Natural killer cell (primary cell): ENCODE data around the gene DNAH6. TPM values are rescaled to one million over a fixed set of nuclear protein-coding genes. Genes with fewer than 3 reads are reported as not detected.

Experiments
- ATAC-seq, 3 donors: fragments of 150-1000 bp in 2 of 3; fragments of 200-7000 bp in 1 of 3; cut with Tn5 transposase; 1 replicate in 1 of 3; 2 replicates in 2 of 3; pipeline ENCODE4 v1.10.0; 2021; ENCODE audit warnings: mild to moderate bottlenecking in 2 of 3, moderate library complexity in 2 of 3
- DNase-seq, 2 donors: peaks; one replicate each; pipeline versions ENCODE4 v3.0.0 to v3.0.0-alpha.2; 2013 to 2021; ENCODE audit warnings: mixed read lengths in 1 of 2
- H3K27ac ChIP-seq: one replicate; pipeline ENCODE4 v1.5.1; 2013; ENCODE audit warnings: mild to moderate bottlenecking, low read length
- H3K27me3 ChIP-seq: one replicate; pipeline ENCODE4 v1.6.1; 2013; ENCODE audit warnings: low read length; ENCODE audit not compliant: control insufficient read depth, insufficient read depth
- H3K36me3 ChIP-seq: one replicate; pipeline ENCODE4 v1.6.1; 2013; ENCODE audit warnings: low read length; ENCODE audit not compliant: control insufficient read depth, insufficient read depth
- H3K4me1 ChIP-seq: one replicate; pipeline ENCODE4 v1.6.1; 2013; ENCODE audit warnings: low read length; ENCODE audit not compliant: control insufficient read depth, insufficient read depth
- H3K4me3 ChIP-seq: one replicate; pipeline ENCODE4 v1.5.1; 2013; ENCODE audit warnings: low read length
- H3K9me3 ChIP-seq: one replicate; pipeline ENCODE4 v1.6.1; 2013; ENCODE audit warnings: low read length; ENCODE audit not compliant: control insufficient read depth, insufficient read depth
- H3K27ac Mint-ChIP-seq, 2 donors: one replicate each; pipeline ENCODE4 v1.8.0; 2022; ENCODE audit warnings: mild to moderate bottlenecking in 2 of 2, mixed read lengths in 2 of 2, moderate library complexity in 1 of 2
- H3K27me3 Mint-ChIP-seq, 2 donors: one replicate each; pipeline ENCODE4 v1.8.0; 2022; ENCODE audit warnings: low read depth in 2 of 2, mixed read lengths in 2 of 2
- H3K36me3 Mint-ChIP-seq: one replicate; pipeline ENCODE4 v1.8.0; 2022; ENCODE audit warnings: mixed read lengths
- H3K4me1 Mint-ChIP-seq, 2 donors: one replicate each; pipeline ENCODE4 v1.8.0; 2022; ENCODE audit warnings: mixed read lengths in 2 of 2
- H3K4me3 Mint-ChIP-seq: one replicate; pipeline ENCODE4 v1.8.0; 2022; ENCODE audit warnings: mild to moderate bottlenecking, moderate library complexity, mixed read lengths
- H3K9me3 Mint-ChIP-seq, 2 donors: one replicate each; pipeline ENCODE4 v1.8.0; 2022; ENCODE audit warnings: mixed read lengths in 2 of 2
- WGBS: methylation state at CpG from one replicate; pipeline ENCODE4 v1.1.7; 2013; ENCODE audit warnings: missing lambda C conversion rate; ENCODE audit not compliant: insufficient coverage; 5-methylcytosine and 5-hydroxymethylcytosine counted together
- intact Hi-C: fragments of 100-400 bp; cut with micrococcal nuclease; formaldehyde crosslinking; loops from one replicate; pipeline ENCODE4 v1.14.2; 2022
- total RNA-seq, 4 donors: library from RNA; stranded (reverse); fragments of 120-200 nt in 1 of 4; gene quantifications; one replicate each; pipeline versions ENCODE4 v1.2.3 to v1.2.4, GENCODE V29; 2013 to 2022
- TF ChIP-seq, protein P1 (sequence below): fragments of 200-600 bp; IDR thresholded peaks from one replicate; pipeline ENCODE4 v1.8.0; 2022; ENCODE audit warnings: antibody characterized with exemption

The DNAH6 gene
- total RNA-seq, 3 donors from 2014 or later (not counting 1 experiment from before 2014, with no cell fraction given): 0.05 to 0.60 (median 0.32) TPM

DNA sequence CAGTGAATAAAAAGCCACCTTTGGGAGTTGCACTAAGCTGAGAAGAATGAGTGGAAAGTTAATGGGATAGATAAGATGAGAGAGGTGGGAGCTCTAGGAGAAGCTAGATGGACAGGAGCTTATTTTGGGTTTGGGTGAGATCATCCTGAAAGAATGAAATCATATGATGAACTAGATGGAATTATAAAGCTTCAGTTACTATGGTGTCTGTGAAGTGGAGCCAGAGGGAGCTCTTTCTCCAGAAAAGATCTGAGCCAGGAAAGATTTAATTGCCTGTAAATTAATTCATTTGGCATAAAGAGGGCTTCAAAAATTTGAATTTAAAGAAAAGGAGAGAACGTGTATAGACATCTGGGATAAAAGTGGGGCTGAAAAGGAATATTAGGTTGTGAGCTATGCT is 10.3 kb downstream of the DNAH6 start:
- Histone ChIP-seq H3K9me3 (no peaks in the 10 kb centered on the region), H3K4me1 (no peaks in the 10 kb centered on the region), H3K36me3 (no peaks in the 10 kb centered on the region), H3K27me3 (no peaks in the 10 kb centered on the region), H3K4me3 (no peak overlapping the region), H3K27ac (no peak overlapping the region)
- ATAC-seq: no peak
- intact Hi-C loops: no loop called here
- 68% methylated on average over 1 of the region's 1 CpG for WGBS
- Mint-ChIP-seq H3K4me3 (no peak overlapping the region), H3K27ac (no peak overlapping the region), H3K4me1 (no peaks in the 10 kb centered on the region), H3K9me3 (peaks cover 0 to under 1% of the 10 kb centered on the region in 2 donors), H3K27me3 (peaks cover 45 to 70% of the 10 kb centered on the region in 2 donors), H3K36me3 (peaks cover 18% of the 10 kb centered on the region)
- DNase-seq: peak in 1 of 2 donors; percentile 35
- TF ChIP-seq, protein P1, sequence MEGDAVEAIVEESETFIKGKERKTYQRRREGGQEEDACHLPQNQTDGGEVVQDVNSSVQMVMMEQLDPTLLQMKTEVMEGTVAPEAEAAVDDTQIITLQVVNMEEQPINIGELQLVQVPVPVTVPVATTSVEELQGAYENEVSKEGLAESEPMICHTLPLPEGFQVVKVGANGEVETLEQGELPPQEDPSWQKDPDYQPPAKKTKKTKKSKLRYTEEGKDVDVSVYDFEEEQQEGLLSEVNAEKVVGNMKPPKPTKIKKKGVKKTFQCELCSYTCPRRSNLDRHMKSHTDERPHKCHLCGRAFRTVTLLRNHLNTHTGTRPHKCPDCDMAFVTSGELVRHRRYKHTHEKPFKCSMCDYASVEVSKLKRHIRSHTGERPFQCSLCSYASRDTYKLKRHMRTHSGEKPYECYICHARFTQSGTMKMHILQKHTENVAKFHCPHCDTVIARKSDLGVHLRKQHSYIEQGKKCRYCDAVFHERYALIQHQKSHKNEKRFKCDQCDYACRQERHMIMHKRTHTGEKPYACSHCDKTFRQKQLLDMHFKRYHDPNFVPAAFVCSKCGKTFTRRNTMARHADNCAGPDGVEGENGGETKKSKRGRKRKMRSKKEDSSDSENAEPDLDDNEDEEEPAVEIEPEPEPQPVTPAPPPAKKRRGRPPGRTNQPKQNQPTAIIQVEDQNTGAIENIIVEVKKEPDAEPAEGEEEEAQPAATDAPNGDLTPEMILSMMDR: no peak

DNA sequence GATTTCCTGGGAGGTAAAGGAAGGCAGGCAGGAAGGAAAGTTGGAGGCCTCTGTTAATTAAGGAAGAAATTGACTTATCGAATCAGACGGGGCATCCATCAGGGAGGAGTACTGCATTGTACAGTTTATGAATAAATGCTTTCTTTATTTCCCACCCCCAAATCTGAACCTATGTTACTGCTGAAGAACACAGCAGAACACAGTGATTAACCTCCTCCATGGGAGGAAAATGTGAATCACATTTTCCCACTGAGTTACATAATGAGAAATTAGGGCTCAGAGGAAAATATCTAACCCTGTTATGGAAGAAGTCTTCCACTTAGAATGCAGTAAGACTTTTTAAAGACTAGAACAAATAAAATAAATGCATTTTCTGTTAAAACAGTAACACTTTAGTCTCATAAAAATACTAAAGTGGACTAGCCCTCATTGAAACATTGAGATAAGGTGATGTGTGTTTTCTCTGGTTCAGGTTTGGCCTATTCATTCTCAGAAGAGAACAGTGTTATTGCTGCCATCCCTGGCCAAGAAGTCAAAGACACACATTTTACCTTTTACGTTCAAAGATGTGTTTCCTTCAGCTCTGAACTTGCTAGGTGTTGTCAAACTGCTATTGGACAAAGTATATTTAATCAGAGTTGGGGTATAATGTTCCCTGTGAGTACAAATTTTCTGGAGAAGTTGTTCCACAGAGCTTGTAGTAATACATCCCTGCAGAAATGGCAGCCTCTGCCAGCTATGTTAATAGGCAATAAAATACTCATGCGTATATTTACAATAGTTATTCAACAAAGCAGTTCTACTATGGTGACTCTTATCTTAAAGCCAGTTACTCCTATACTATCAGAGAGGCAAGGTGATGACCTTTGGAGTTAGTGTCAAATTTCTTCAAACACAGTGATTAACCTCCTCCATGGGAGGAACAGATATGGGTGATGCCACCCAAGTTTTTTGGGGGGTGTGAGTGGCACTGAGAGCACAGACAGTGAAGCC is 11.1 kb downstream of the DNAH6 start:
- Histone ChIP-seq H3K36me3 (no peaks in the 10 kb centered on the region), H3K9me3 (no peaks in the 10 kb centered on the region), H3K4me1 (no peaks in the 10 kb centered on the region), H3K27ac (no peak overlapping the region), H3K4me3 (no peak overlapping the region), H3K27me3 (no peaks in the 10 kb centered on the region)
- Mint-ChIP-seq H3K27me3 (peaks cover 39 to 62% of the 10 kb centered on the region in 2 donors), H3K4me3 (no peak overlapping the region), H3K9me3 (no peaks in the 10 kb centered on the region), H3K4me1 (no peaks in the 10 kb centered on the region), H3K36me3 (peaks cover 18% of the 10 kb centered on the region), H3K27ac (no peak overlapping the region)
- TF ChIP-seq, protein P1: no peak
- WGBS: 93% methylated on average over 3 of the region's 4 CpGs
- ATAC-seq: no peak
- no peak for DNase-seq
- intact Hi-C loops: no loop called here

DNA sequence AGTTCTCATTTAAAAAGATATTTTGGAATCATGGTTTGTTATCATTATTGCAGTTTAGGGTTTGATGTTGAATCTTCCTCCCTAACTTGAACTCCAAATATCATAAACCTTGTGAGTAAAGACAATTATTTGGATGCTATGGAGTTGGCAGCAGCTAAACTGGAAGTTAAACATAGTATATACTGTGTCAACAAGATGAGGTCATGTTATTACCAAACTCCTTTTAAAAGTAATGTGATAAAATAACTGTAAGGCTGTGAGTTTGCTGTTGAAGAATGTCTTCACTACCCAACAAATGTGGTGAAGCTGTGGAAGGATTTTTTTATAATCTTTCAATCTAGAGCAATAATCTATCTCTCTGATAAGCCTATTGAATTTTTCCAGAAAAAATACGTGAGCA is 16.0 kb downstream of the DNAH6 start:
- no peaks in the 10 kb centered on the region for H3K4me1 Mint-ChIP-seq
- H3K36me3 Mint-ChIP-seq: no peaks in the 10 kb centered on the region
- H3K27me3 Mint-ChIP-seq: peaks cover 28 to 48% of the 10 kb centered on the region in 2 donors
- no CpG with 5 or more reads among the region's 1 CpG for WGBS
- H3K36me3 ChIP-seq: no peaks in the 10 kb centered on the region
- no peaks in the 10 kb centered on the region for H3K9me3 ChIP-seq
- no peak overlapping the region for H3K4me3 Mint-ChIP-seq
- intact Hi-C loops: no loop called here
- no peaks in the 10 kb centered on the region for H3K4me1 ChIP-seq
- H3K27me3 ChIP-seq: peaks cover 2% of the 10 kb centered on the region
- H3K27ac Mint-ChIP-seq: no peak overlapping the region
- TF ChIP-seq, protein P1: no peak
- no peak for ATAC-seq
- H3K9me3 Mint-ChIP-seq: no peaks in the 10 kb centered on the region
- H3K27ac ChIP-seq: no peak overlapping the region
- no peak overlapping the region for H3K4me3 ChIP-seq
- DNase-seq: no peak
